ENCODE data around the gene IKZF2.

GRCh38 chr2:213199871-213200270 is 48.5 kb upstream of the IKZF2 start:
- TF ChIP-seq ZNF274 (IDR thresholded peaks at IDR 0.05; ENCODE audit: insufficient read depth, insufficient read length) (no peak), NFYB (IDR thresholded peaks at IDR 0.05; ENCODE audit: insufficient read depth, low read depth, low read length) (no peak), EP300 (IDR thresholded peaks at IDR 0.05; ENCODE audit: borderline replicate concordance in 1 of 2, control insufficient read depth in 1 of 2, low read depth in 2 of 2, low read length in 2 of 2) (no peak), RBBP5 (conservative IDR thresholded peaks at IDR 0.05) (no peak), JUND (IDR thresholded peaks at IDR 0.05; ENCODE audit: low read depth, low read length) (no peak), CTCF (IDR thresholded peaks at IDR 0.05 in 2 of 3, conservative IDR thresholded peaks at IDR 0.05 in 1 of 3; ENCODE audit: control insufficient read depth in 2 of 3, extremely low read depth in 1 of 3, insufficient read depth in 1 of 3, low read depth in 3 of 3, low read length in 3 of 3) (no peak), ATF2 (IDR thresholded peaks at IDR 0.05; ENCODE audit: low read length) (no peak), NR2C2 (IDR thresholded peaks at IDR 0.05; ENCODE audit: borderline replicate concordance, control insufficient read depth, insufficient read length, low read depth) (no peak), CHD2 (IDR thresholded peaks at IDR 0.05; ENCODE audit: borderline replicate concordance, low read depth, low read length) (no peak), TCF7 (IDR thresholded peaks at IDR 0.05; ENCODE audit: borderline replicate concordance) (no peak), RFX5 (IDR thresholded peaks at IDR 0.05; ENCODE audit: low read depth, low read length) (no peak), USF2 (IDR thresholded peaks at IDR 0.05; ENCODE audit: borderline replicate concordance, low read depth, low read length) (no peak), KDM1A (IDR thresholded peaks at IDR 0.05; ENCODE audit: borderline replicate concordance) (no peak), SUPT20H (IDR thresholded peaks at IDR 0.05; ENCODE audit: borderline replicate concordance, control insufficient read depth, low read depth, low read length) (no peak)

Data from GM12878 (cell line).